Measurements from ENCODE around the gene APOM.

- TF ChIP-seq CTCF (IDR thresholded peaks at IDR 0.05) (no peak), POLR2A (IDR thresholded peaks at IDR 0.05) (no peak)
Measured at GRCh38 chr6:31643818-31644454, 11.8 kb upstream of the APOM start.

Data from adrenal gland (tissue), 5 donors.